Stimulated activated naive CD8-positive, alpha-beta T cell treated with anti-CD3 and anti-CD28 coated beads, Interleukin-15, amount 100 ng/mL, for 72 hours (primary cell): ENCODE results near the gene RFC4.
A peak's percentile ranks its signal among the peaks of the same experiment; 100 is the strongest.
"Not testable (repeated sequence)": the region's sequence is repeated elsewhere in the genome, so short reads cannot be mapped to it uniquely, and the experiment has no call there.

ENCODE experiments used
- ATAC-seq: fragments of 150-1000 bp; cut with Tn5 transposase; 2 replicates; pipeline ENCODE4 v1.10.0; 2021; ENCODE audit warnings: mild to moderate bottlenecking, moderate library complexity
- DNase-seq, 2 donors: peaks; one replicate each; pipeline ENCODE4 v3.0.0; 2021 to 2022
- H3K27ac Mint-ChIP-seq, 2 donors: one replicate each; pipeline ENCODE4 v1.8.0; 2022; ENCODE audit warnings: mild to moderate bottlenecking in 2 of 2, mixed read lengths in 2 of 2, moderate library complexity in 2 of 2
- H3K27me3 Mint-ChIP-seq: one replicate; pipeline ENCODE4 v1.8.0; 2022; ENCODE audit warnings: mixed read lengths
- H3K4me1 Mint-ChIP-seq: one replicate; pipeline ENCODE4 v1.8.0; 2022; ENCODE audit warnings: mild to moderate bottlenecking, mixed read lengths
- H3K4me3 Mint-ChIP-seq, 2 donors: one replicate each; pipeline ENCODE4 v1.8.0; 2022; ENCODE audit warnings: mild to moderate bottlenecking in 2 of 2, mixed read lengths in 2 of 2, moderate library complexity in 1 of 2
- H3K9me3 Mint-ChIP-seq, 2 donors: one replicate each; pipeline ENCODE4 v1.8.0; 2022; ENCODE audit warnings: mixed read lengths in 2 of 2

RFC4 gene

DNA sequence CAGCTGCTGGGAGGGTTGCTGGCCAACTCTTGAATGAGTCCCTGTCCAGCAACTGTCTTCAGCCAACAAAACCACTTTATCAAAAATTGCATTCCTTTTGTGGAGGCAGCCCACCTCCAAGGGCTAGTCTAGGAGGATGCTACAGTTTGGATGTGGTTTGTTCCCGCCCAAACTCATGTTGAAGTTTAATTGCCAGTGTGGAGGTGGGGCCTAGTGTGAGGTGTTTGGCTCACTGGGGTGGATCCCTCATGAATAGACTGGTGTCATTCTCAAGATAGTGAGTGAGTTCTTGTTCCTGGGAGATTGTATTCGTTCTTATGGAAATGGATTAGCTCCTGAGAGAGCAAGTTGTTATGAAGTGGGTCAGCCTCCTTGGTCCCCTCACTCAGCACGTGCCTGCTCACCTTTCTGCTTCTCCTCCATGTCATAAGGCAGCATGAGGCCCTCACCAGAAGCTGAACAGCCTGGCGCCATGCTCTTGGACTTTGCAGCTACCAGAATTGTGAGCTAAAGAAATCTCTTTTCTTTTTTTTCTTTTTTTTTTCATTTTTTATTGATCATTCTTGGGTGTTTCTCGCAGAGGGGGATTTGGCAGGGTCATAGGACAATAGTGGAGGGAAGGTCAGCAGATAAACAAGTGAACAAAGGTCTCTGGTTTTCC lies 4.2 kb upstream of the RFC4 start:
- Mint-ChIP-seq H3K27ac (no peak overlapping the region), H3K4me1 (peaks cover 9% of the 10 kb centered on the region), H3K4me3 (no peak overlapping the region), H3K27me3 (no peaks in the 10 kb centered on the region), H3K9me3 (no peaks in the 10 kb centered on the region)
- no peak for DNase-seq
- no peak for ATAC-seq

DNA sequence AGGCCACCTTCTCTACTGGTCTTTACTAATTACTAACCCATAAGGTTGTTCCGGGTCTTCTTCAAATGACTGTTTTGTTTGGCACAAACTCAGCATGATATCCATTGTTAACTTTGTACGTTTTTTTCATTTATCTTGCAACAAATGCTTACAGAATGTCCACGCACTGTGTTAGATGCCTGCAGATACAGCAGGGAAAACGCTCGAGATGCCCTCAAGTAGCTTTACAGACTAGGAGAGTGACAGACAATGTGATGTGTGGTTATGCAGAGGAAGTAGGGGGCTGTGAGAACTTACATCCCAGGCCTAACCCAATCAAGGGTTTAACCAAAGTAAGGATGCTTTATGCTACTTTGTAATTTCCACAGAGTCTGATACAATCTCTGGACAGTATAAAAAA lies 949 bp upstream of the RFC4 start:
- peak; percentile 50 for ATAC-seq
- H3K4me3 Mint-ChIP-seq = peak overlapping the region; percentile 88 to 89
- peak overlapping the region; percentile 93 to 96 for H3K27ac Mint-ChIP-seq

DNA sequence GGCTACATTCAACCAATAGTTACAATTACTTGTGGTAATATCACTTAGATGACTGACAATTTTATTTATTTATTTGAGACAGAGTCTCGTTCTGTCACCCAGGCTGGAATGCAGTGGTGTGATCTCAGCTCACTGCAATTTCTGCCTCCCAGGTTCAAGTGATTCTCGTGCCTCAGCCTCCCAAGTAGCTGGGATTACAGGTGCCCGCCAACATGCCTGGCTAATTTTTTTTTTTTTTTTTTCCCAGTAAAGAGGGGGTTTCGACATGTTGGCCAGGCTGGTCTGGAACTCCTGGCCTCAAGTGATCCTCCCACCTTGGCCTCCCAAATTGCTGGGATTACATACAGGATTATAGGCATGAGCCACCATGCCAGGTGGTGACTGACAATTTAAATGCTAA lies 2.8 kb downstream of the RFC4 start:
- not testable (repeated sequence) for ATAC-seq, H3K27me3 Mint-ChIP-seq, H3K9me3 Mint-ChIP-seq, DNase-seq, H3K4me3 Mint-ChIP-seq
- H3K27ac Mint-ChIP-seq = peak overlapping the region in 1 of 2 donors; percentile 52
- H3K4me1 Mint-ChIP-seq = peaks cover 51% of the 10 kb centered on the region

More for the DNA sequence above, 949 bp upstream of the RFC4 start:
- peaks cover 25% of the 10 kb centered on the region for H3K4me1 Mint-ChIP-seq
- H3K27me3 Mint-ChIP-seq = no peaks in the 10 kb centered on the region
- H3K9me3 Mint-ChIP-seq = no peaks in the 10 kb centered on the region
- DNase-seq = no peak

DNA sequence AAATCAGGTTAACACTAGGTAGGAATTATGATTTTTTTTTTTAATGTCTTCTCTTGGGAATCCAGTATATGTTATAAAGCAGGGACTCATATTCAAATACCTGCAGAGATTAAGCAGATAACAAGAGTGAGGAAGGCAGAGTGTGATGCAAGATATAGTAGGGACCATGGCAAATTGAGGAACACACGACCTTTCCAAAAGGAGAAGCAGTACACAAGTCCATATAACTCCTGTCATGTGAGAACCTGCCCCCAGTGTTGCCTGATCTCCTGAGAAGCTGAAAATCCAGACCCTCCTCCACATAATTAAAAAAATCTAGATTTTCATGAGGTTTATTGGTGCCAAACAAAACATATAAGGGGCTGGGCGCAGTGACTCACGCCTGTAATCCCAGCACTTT lies 3.6 kb downstream of the RFC4 start:
- DNase-seq = no peak
- Mint-ChIP-seq H3K27ac (no peak overlapping the region), H3K4me1 (peaks cover 57% of the 10 kb centered on the region), H3K27me3 (no peaks in the 10 kb centered on the region), H3K4me3 (peak overlapping the region in 1 of 2 donors; percentile 20), H3K9me3 (no peaks in the 10 kb centered on the region)
- no peak for ATAC-seq

DNA sequence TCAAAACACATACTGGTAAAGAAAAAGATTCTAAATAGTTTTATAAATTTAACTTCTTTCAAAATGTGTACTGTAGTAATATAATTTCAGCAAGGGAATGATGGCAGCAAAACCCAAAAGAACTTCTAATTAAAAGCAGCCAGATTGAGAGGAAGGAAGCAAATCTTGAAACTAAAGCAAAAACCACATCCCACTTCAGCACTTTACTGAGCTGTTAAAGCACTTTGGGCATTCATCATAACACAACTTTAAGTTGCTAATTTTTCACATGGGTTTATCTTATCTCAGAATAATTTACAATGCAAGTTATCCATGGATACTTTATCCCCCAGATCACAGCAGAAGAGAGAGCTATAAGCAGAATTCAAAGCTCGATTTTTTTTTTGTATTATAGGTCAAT lies 6.0 kb downstream of the RFC4 start:
- ATAC-seq (no peak), DNase-seq (no peak)
- Mint-ChIP-seq H3K4me3 (no peak overlapping the region), H3K27ac (no peak overlapping the region), H3K27me3 (no peaks in the 10 kb centered on the region), H3K4me1 (peaks cover 51% of the 10 kb centered on the region), H3K9me3 (no peaks in the 10 kb centered on the region)

DNA sequence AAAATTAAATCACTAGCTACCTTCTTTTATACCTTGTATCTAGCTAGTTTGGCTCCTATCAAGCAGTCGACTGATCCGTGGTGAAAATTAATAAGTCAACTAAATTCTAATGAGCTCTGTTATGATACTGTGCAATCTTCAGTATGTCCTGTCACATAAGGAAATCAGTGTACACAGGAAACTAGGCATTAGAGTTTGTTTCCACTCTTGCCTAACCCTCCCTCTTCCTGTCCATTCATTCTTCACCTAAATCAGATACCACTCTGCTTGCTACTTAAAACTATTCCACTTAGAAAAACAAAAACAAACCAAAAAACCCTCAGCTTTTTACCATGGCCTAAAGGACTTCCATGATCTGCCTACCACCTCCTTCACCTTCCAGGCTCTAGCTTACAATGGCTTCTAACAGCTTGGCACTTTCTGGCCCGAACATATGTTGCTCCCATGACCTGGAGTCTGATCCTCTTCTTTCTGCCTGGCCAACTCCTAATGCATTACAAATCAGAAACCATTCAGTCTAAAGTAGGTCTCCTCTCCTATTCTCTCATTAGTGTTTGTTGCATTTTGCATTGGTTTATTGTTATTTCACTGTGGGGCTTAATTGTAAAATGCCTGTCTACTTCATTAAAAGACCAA lies 7.9 kb downstream of the RFC4 start:
- ATAC-seq (peak; percentile 61), DNase-seq (no peak)
- Mint-ChIP-seq H3K4me1 (peaks cover 40% of the 10 kb centered on the region), H3K9me3 (no peaks in the 10 kb centered on the region), H3K27me3 (no peaks in the 10 kb centered on the region), H3K4me3 (no peak overlapping the region), H3K27ac (no peak overlapping the region)

DNA sequence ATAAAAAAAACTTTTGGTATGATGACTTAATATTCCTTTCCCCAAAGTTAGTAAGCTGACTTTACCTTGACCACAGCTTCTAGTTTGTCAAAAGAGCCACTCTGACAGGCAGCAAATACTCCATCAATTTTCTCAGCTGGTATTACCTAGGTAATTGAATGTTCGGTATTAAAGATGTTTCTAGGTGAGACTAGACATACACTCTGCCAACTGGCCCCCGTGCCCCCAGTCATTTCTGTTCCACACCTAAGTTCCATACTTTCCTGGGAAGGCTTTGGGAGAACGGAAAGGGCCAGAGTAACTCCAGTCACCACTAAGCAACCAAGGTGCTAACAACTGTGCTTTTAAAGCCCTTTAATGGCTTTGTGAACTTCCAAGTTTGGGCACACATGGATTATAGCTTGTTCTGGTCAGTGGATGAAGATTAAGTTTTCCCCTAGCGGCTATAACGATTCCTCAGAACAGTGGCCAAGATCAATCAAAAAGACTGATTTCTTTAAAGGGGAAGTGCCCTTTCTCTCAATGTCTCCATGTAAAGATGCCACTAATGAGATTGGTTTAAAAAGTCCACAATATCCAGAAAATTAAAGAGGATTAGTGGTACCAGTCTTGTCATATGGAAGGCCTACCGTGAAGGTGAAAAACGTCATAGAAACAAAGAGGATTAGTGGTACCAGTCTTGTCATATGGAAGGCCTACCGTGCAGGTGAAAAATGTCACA lies 15.9 kb downstream of the RFC4 start:
- no peak overlapping the region for H3K4me3 Mint-ChIP-seq
- peak overlapping the region in 1 of 2 donors; percentile 91 for H3K27ac Mint-ChIP-seq
- DNase-seq (no peak), ATAC-seq (peak; percentile 41)
- H3K27me3 Mint-ChIP-seq = no peaks in the 10 kb centered on the region
- peaks cover 55% of the 10 kb centered on the region for H3K4me1 Mint-ChIP-seq
- no peaks in the 10 kb centered on the region for H3K9me3 Mint-ChIP-seq

DNA sequence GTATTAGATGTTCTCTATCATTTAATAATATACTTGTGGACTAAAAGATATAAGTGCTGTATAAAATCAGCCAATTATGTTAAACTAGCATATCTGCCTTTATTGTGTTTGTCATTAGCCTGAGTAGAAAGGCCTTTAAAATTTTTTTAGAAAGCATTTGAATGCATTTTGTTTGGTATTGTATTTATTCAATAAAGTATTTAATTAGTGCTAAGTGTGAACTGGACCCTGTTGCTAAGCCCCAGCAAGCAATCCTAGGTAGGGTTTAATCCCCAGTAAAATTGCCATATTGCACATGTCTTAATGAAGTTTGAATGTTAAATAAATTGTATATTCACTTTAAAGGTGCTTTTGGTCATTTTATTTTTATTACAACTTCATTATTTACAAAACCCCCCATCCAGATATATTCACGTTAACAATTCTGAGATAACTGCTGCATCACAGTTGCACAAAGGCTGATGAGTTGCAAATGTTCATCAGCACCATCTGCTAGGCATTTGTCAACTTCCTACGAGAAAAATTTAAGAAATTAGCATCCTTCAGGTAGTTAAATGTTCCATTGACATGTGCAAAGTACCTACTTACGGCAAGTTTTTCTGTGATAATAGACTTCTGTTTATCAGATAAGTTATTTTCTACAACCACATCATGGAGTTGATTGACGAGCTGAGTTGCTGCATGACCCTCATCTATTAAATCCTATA lies 16.6 kb downstream of the RFC4 start:
- H3K27me3 Mint-ChIP-seq = no peaks in the 10 kb centered on the region
- no peak for ATAC-seq
- peaks cover 58% of the 10 kb centered on the region for H3K4me1 Mint-ChIP-seq
- DNase-seq = no peak
- peak overlapping the region in 1 of 2 donors; percentile 91 for H3K27ac Mint-ChIP-seq
- no peaks in the 10 kb centered on the region for H3K9me3 Mint-ChIP-seq
- no peak overlapping the region for H3K4me3 Mint-ChIP-seq

DNA sequence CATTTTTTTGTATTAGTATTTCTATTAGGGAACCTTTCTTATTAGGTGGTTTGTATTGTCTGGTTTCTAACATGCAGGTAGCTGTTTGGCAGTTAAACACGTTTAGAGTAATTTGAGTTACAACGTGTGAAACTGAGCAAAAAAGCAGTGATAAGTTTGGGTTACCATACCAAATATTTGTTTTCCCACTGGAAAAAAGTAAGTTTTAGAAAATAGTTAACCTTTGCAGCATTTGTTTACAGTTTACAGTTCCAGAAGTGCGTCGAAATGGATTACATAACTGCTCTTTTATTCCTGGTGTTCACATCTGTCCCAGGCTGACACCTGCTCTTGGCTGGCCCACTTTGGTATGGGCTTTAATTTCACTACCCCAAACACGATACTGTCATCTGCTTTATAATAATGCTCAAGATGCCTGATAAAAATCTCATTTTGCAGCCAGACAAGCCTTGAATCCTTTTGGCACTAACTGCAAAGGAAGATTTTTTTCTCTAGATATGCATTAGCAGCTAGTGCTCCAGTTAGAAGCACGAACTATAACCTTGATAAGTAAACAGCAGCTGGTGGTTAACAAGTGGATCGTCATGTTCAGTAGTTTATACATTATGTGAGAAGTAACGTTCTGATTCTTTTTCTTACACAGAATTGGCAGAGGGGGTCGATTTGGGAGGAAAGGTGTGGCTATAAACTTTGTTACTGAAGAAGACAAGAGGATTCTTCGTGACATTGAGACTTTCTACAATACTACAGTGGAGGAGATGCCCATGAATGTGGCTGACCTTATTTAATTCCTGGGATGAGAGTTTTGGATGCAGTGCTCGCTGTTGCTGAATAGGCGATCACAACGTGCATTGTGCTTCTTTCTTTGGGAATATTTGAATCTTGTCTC lies 17.6 kb downstream of the RFC4 start:
- peaks cover 68% of the 10 kb centered on the region for H3K4me1 Mint-ChIP-seq
- ATAC-seq = no peak
- no peak for DNase-seq
- no peaks in the 10 kb centered on the region for H3K27me3 Mint-ChIP-seq
- peak overlapping the region; percentile 97 to 100 for H3K4me3 Mint-ChIP-seq
- no peaks in the 10 kb centered on the region for H3K9me3 Mint-ChIP-seq
- peak overlapping the region; percentile 13 to 100 for H3K27ac Mint-ChIP-seq

DNA sequence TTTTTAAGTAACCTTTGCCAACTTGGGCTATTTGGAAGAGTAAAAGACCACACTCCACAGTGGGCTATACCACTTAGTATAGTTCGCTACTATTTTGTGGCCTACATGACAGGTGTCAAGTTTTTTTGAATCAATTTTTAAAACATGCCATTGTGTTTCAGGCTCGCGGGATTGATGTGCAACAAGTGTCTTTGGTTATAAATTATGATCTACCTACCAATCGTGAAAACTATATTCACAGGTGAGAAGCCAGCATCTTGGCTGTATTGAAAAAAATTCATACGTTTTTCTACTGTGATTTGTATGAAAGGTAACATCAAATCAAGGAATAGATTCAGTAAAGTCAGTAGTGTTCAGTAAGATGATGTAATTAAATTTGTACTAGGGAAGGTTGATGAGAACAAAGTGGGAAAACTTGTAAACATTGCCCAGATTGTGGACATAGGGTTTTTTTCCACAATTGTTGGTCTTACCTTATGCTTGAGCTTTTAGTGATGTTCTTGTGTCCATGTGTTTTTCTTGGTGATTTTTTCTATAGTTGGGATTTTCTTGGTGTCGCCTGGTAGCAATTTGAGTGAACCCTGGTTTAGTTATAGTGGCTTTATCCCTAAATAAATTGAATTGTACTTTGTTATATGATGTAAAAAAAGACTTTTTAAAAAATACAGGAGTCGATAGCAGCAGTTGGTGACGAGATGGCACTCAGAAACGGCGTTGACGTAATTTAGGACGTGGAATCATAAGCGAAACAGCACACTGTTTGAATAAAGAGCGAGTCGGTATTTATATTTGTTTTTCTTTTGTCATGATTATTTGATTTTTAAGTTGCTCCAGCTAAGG lies 18.4 kb downstream of the RFC4 start:
- no peaks in the 10 kb centered on the region for H3K27me3 Mint-ChIP-seq
- peak overlapping the region; percentile 97 to 100 for H3K4me3 Mint-ChIP-seq
- no peaks in the 10 kb centered on the region for H3K9me3 Mint-ChIP-seq
- H3K4me1 Mint-ChIP-seq = peaks cover 74% of the 10 kb centered on the region
- DNase-seq = no peak
- H3K27ac Mint-ChIP-seq = peak overlapping the region; percentile 61 to 100
- ATAC-seq = no peak

DNA sequence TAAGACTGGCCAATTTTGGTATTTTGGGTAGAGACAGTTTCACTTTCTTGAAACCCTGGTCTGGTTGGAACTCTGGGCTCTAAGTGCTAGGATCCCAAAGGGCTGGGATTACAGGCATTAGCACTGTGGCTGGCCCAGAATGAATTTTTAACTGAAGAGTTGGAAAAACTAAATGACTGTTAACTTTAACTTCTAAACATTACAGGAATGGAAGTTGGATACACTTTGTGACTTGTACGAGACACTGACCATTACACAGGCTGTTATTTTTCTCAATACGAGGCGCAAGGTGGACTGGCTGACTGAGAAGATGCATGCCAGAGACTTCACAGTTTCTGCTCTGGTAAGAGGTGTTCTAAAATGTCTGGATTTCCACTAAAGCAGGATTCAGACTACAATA lies 19.4 kb downstream of the RFC4 start:
- peak overlapping the region; percentile 97 to 100 for H3K4me3 Mint-ChIP-seq
- ATAC-seq (no peak), DNase-seq (no peak)
- no peaks in the 10 kb centered on the region for H3K9me3 Mint-ChIP-seq
- H3K4me1 Mint-ChIP-seq = peaks cover 74% of the 10 kb centered on the region
- peak overlapping the region; percentile 61 to 100 for H3K27ac Mint-ChIP-seq
- no peaks in the 10 kb centered on the region for H3K27me3 Mint-ChIP-seq

DNA sequence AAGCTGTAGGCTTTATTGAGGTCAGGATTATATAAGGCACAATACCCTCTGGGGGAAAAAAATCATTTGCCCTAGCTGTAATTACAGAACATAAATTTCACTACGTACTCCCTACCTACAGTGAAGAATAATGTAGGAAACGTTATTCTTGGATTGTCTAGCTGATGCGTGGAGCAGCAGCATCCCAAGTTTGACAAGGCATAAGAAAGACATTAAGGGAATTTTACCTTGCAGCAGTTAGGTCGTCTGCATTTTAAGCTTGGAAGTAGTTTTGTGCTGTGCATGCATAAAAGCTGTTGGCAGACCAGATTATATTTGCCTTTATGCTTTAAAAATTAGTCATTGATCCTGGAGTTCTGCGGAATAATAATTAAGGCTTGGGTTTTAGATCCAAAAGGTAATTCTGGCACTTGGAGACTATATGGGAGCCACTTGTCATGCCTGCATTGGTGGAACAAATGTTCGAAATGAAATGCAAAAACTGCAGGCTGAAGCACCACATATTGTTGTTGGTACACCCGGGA lies 20.7 kb downstream of the RFC4 start:
- ATAC-seq (no peak), DNase-seq (no peak)
- Mint-ChIP-seq H3K9me3 (no peaks in the 10 kb centered on the region), H3K27me3 (no peaks in the 10 kb centered on the region), H3K27ac (peak overlapping the region; percentile 100), H3K4me3 (peak overlapping the region; percentile 97 to 100), H3K4me1 (peaks cover 65% of the 10 kb centered on the region)

DNA sequence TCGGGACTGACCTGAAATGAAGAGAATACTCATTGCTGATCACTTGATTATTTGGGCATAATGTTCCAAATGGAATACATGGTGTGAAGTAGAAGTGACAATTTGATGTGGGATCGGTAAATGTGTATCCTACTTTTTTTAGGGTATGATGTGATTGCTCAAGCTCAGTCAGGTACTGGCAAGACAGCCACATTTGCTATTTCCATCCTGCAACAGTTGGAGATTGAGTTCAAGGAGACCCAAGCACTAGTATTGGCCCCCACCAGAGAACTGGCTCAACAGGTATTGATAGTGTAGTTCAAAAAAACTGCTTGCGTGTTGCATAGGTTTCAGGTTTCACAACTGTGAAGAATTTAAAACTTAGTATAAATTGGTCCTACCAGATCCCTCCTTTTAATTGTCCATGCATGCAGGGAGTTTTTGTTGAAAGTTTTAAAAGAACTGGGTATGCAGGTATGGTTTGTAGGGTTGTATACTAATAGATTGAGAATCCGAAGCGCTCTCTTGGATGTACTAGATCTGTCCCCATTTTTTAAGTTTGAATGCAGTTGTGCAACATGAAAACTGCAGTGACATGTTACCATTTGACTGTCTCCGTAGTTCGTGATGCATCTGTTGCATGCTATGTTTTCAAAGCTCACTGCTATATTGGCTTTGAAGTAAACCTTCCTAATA lies 21.3 kb downstream of the RFC4 start:
- Mint-ChIP-seq H3K9me3 (no peaks in the 10 kb centered on the region), H3K4me1 (peaks cover 59% of the 10 kb centered on the region), H3K4me3 (peak overlapping the region; percentile 97 to 100), H3K27ac (peak overlapping the region; percentile 100), H3K27me3 (no peaks in the 10 kb centered on the region)
- DNase-seq (no peak), ATAC-seq (no peak)
